ENCODE results near the gene HPS6.
A peak's percentile ranks its signal among the peaks of the same experiment; 100 is the strongest.

Gene HPS6

DNA sequence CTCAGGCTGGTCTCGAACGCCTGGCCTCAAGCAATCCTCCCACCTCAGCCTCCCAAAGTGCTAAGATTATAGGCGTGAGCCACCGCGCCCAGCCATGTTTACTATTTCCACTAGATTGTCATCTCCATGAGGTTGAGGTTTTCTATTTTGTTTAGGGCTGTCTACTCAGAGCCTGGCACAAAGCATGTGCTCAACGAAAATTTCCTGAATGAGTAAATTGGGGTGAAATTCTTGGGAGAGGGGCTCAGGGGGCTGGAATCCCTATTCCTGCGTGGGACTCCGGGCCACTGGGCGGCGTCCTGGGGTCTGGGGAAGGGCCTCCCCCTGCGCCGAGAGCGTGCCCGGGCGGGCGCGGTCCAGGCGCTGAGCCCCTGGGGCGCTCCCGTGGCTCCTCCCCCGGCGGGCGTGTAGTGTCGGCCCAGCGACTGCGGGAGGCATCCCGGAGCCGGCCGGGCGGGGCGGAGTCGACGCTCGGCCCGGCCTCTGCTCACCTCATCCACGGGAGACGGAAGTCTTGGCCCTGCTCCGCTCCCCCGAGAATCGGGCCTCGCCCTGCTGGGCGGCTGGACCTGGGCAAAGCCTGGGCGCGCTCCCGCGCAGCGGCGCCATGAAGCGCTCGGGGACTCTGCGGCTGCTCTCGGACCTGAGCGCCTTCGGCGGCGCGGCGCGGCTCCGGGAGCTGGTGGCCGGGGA lies at the start of gene HPS6:
Gene HPS6 (plus strand): TSS at position 482 of the 693 bp plus-strand sequence. CDS start 126 bp downstream, at position 608.
- H3K4me3 ChIP-seq (ENCODE audit: low read depth, low read length): peak within 1 kb of the TSS; percentile 71
- in situ Hi-C loops (cut with HindIII; ENCODE audit: low pct_ligation_motif_present, low sequenced_read_pairs): no loop called here
- peak; percentile 66 for DNase-seq
- no peaks in the 10 kb centered on the region for H3K27me3 ChIP-seq (replicated peaks)
- TF ChIP-seq, protein P1, sequence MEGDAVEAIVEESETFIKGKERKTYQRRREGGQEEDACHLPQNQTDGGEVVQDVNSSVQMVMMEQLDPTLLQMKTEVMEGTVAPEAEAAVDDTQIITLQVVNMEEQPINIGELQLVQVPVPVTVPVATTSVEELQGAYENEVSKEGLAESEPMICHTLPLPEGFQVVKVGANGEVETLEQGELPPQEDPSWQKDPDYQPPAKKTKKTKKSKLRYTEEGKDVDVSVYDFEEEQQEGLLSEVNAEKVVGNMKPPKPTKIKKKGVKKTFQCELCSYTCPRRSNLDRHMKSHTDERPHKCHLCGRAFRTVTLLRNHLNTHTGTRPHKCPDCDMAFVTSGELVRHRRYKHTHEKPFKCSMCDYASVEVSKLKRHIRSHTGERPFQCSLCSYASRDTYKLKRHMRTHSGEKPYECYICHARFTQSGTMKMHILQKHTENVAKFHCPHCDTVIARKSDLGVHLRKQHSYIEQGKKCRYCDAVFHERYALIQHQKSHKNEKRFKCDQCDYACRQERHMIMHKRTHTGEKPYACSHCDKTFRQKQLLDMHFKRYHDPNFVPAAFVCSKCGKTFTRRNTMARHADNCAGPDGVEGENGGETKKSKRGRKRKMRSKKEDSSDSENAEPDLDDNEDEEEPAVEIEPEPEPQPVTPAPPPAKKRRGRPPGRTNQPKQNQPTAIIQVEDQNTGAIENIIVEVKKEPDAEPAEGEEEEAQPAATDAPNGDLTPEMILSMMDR (IDR thresholded peaks at IDR 0.05; ENCODE audit: low read depth, low read length, missing control alignments): no peak
- peaks cover 2% of the 10 kb centered on the region for H3K36me3 ChIP-seq (replicated peaks)
- H3K27ac ChIP-seq: peak within 1 kb of the TSS; percentile 42

DNA sequence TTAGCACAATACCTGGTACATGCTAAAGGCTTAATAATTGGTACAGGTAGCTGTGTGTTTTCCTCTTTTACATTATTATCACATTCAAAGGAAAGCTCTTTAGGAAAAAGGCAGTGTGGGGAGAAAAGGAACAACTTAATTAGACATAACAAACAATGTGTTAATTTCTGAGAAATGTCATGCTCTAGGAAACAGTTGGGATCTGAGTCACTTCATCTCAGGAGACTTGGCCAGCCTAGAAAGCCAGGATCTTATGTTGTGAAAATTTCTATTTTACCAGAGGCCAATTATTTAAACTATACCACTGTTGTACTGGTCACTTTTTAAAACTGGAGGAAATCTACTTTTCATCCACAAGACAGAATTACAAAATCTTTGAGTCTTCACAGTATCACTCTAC lies 48.7 kb upstream of the HPS6 start:
- Histone ChIP-seq H3K36me3 (replicated peaks) (no peaks in the 10 kb centered on the region), H3K27me3 (replicated peaks) (no peaks in the 10 kb centered on the region), H3K27ac (no peak overlapping the region), H3K4me3 (ENCODE audit: low read depth, low read length) (no peak overlapping the region)
- TF ChIP-seq, protein P1 (IDR thresholded peaks at IDR 0.05; ENCODE audit: low read depth, low read length, missing control alignments): no peak
- DNase-seq: no peak
- in situ Hi-C loops (cut with HindIII; ENCODE audit: low pct_ligation_motif_present, low sequenced_read_pairs): loop anchor here (25.0 kb wide), 1 partner anchor 129 kb away; no protein-coding TSS in a partner anchor

DNA sequence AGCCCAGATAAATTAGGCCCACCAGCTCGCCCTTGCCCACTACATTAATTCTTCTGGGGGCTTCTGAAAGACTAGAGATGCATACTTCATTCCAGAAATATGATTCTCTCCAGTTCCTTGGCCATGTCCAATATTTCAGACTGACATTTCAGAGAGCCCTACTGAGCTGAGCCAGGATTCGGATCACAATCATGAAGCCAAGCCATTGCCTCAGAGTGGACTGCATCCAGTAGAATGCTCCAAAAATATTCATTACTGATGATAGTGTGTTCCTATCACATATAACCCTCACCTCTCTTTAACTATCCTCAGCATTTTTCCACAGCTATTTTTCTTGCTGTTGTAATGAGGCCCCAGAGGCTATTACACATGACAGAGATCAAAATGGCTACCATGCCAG lies 47.9 kb upstream of the HPS6 start:
- Histone ChIP-seq H3K36me3 (replicated peaks) (no peaks in the 10 kb centered on the region), H3K27ac (no peak overlapping the region), H3K27me3 (replicated peaks) (no peaks in the 10 kb centered on the region), H3K4me3 (ENCODE audit: low read depth, low read length) (no peak overlapping the region)
- DNase-seq: no peak
- in situ Hi-C loops (cut with HindIII; ENCODE audit: low pct_ligation_motif_present, low sequenced_read_pairs): loop anchor here (25.0 kb wide), 1 partner anchor 130 kb away; no protein-coding TSS in a partner anchor
- TF ChIP-seq, protein P1 (IDR thresholded peaks at IDR 0.05; ENCODE audit: low read depth, low read length, missing control alignments): no peak

DNA sequence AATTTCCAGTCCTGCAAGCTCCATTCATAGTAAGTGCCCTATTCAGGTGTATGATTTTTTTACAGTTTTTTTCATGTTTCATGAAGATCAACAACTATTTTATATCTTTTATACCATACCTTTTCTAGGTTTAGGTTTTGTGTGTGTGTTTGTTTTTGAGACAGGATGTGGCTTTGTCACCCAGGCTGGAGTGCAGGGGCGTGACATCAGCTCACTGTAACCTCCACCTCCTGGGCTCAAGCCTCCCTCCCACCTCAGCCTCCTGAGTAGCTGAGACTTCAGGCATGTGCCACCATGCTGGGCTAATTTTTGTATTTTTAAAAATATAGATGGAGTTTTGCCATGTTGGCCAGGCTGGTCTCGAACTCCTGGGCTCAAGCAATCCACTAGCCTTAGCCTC lies 44.2 kb upstream of the HPS6 start:
- no peak for DNase-seq
- Histone ChIP-seq H3K27ac (no peak overlapping the region), H3K36me3 (replicated peaks) (no peaks in the 10 kb centered on the region), H3K4me3 (ENCODE audit: low read depth, low read length) (no peak overlapping the region), H3K27me3 (replicated peaks) (no peaks in the 10 kb centered on the region)
- in situ Hi-C loops (cut with HindIII; ENCODE audit: low pct_ligation_motif_present, low sequenced_read_pairs): loop anchor here (25.0 kb wide), 1 partner anchor 134 kb away; no protein-coding TSS in a partner anchor
- TF ChIP-seq, protein P1 (IDR thresholded peaks at IDR 0.05; ENCODE audit: low read depth, low read length, missing control alignments): no peak

DNA sequence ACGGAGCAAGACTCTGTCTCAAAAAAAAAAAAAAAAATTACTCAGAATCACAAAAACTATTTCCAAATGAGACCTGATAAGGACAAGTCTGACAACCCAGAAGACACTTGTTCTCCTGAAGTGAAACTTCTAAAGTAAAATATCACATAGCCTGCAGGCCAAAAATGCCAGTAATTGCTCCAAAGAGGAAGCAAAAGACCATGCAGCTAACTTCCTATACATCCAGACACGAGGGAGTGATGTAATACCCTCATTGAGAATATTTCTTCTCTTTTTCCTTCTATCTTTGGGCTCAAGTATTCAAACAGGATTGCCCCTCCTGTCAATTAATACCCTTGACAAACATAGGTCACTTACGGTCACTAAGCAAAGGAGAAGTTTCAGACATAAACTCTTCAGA lies 40.4 kb upstream of the HPS6 start:
- TF ChIP-seq, protein P1 (IDR thresholded peaks at IDR 0.05; ENCODE audit: low read depth, low read length, missing control alignments): no peak
- no peaks in the 10 kb centered on the region for H3K27me3 ChIP-seq (replicated peaks)
- in situ Hi-C loops (cut with HindIII; ENCODE audit: low pct_ligation_motif_present, low sequenced_read_pairs): loop anchor here (25.0 kb wide), 1 partner anchor 137 kb away; no protein-coding TSS in a partner anchor
- DNase-seq: no peak
- no peak overlapping the region for H3K4me3 ChIP-seq (ENCODE audit: low read depth, low read length)
- H3K36me3 ChIP-seq (replicated peaks): peaks cover 3% of the 10 kb centered on the region
- no peak overlapping the region for H3K27ac ChIP-seq

Data from brain microvascular endothelial cell (primary cell).